Measurements from ENCODE around the gene CHMP4A.
A peak's percentile ranks its signal among the peaks of the same experiment; 100 is the strongest.

Gene CHMP4A

DNA sequence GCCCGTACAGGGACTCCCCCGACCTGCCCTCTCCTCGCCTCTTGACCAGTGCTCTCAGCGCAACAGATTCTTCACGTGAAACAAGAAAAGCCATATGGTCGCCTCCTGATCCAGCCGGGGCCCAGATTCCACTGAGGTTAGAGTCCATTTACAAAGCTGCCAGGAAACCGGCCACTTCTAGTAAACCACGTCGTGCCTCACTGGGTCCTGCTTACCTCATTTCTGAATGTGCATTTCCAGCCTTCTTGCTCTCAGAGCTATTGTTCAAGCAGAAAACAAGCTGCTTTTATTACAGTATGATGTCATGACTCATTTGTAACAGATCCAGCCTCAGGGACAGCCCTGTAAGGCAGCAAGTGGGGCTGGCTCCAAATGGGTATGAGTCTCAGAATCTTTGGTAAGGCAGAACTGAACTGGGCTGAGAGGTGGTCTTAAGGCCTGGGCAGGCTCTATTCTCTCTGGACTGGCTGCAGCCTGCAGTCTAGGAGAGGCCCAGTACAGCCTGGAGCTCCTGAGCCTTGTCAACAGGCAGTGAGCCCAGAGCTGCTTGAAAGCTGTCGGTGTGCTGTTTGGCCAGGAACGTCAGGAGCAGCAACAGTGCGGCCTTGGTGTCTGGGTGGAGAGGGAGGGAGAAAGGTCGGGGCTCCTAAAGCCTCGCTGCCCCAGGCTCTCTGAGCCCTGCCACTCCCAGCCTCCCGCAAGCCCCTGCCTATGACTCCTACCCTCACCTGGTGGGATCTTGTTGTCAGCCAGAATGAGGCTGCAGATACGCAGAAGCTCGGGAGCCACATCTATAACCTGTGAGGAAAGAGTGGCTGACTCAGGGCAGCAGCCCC is 33.1 kb downstream of the CHMP4A start:
- peak; percentile 70 to 88 for DNase-seq (ENCODE audit: low read depth in 2 of 2)
- TF ChIP-seq CTCF (IDR thresholded peaks at IDR 0.05; ENCODE audit: low read depth, low read length): no peak
- no peak overlapping the region for H3K4me3 ChIP-seq (replicated peaks in 1 of 2; ENCODE audit: low read depth in 2 of 2, low read length in 2 of 2)

- no peak overlapping the region for H3K4me3 ChIP-seq (replicated peaks in 1 of 2; ENCODE audit: low read depth in 2 of 2, low read length in 2 of 2)
- TF ChIP-seq CTCF (IDR thresholded peaks at IDR 0.05; ENCODE audit: low read depth, low read length): no peak
- DNase-seq (ENCODE audit: low read depth in 2 of 2): no peak
These were observed 33.9 kb downstream of the CHMP4A start for GRCh38 chr14:24179294-24179960.

- no peak overlapping the region for H3K4me3 ChIP-seq (replicated peaks in 1 of 2; ENCODE audit: low read depth in 2 of 2, low read length in 2 of 2)
- no peak for TF ChIP-seq CTCF (IDR thresholded peaks at IDR 0.05; ENCODE audit: low read depth, low read length)
- no peak for DNase-seq (ENCODE audit: low read depth in 2 of 2)
These were observed 34.7 kb downstream of the CHMP4A start for GRCh38 chr14:24178399-24179178.

DNA sequence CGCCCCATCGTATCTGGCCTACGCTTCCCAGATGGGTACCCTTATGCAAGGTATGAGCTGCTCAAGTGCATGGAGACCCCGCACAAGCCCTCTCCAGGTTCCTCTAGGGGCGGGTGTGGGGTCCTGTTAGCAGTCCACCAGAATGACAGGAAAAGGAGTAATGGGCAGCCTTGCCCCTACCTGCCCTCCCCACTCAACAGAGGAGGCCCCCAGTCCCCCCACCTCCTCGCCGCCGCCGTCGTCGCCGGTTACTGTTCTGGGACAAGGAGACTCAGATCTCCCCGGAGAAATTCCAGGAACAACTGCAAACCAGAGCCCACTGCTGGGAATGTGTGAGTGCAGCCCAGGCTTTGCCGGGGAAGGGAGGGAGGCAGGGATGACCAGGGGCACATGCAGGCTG is 35.4 kb downstream of the CHMP4A start:
- DNase-seq (ENCODE audit: low read depth in 2 of 2): no peak
- no peak for TF ChIP-seq CTCF (IDR thresholded peaks at IDR 0.05; ENCODE audit: low read depth, low read length)
- H3K4me3 ChIP-seq (replicated peaks in 1 of 2; ENCODE audit: low read depth in 2 of 2, low read length in 2 of 2): no peak overlapping the region

GRCh38 chr14:24177041-24177825 is 36.1 kb downstream of the CHMP4A start:
- H3K4me3 ChIP-seq (replicated peaks in 1 of 2; ENCODE audit: low read depth in 2 of 2, low read length in 2 of 2): no peak overlapping the region
- no peak for DNase-seq (ENCODE audit: low read depth in 2 of 2)
- no peak for TF ChIP-seq CTCF (IDR thresholded peaks at IDR 0.05; ENCODE audit: low read depth, low read length)

DNA sequence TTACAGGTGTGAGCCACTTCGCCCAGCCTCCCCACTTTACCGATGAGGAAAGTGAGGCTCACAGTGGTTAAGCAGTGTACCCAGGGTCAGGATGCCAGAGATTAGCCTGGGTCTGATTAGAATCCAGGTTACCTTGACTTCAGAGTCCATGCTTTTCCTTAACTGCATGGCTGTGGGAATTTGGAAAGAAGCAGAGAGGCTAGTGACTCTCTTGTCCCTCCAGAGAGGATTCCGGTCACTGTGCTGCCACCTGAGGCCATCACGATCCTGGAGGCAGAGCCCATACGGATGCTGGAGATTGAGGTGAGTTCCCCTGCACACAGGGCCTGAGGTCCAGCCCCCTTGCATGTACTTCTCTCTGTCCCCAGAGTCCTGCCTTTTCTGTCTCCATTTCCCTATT is 36.7 kb downstream of the CHMP4A start:
- no peak overlapping the region for H3K4me3 ChIP-seq (replicated peaks in 1 of 2; ENCODE audit: low read depth in 2 of 2, low read length in 2 of 2)
- TF ChIP-seq CTCF (IDR thresholded peaks at IDR 0.05; ENCODE audit: low read depth, low read length): no peak

More for the DNA sequence above, 36.7 kb downstream of the CHMP4A start:
- no peak for DNase-seq (ENCODE audit: low read depth in 2 of 2)
